Astrocyte of the spinal cord (primary cell): Measurements from ENCODE around the gene NTF3.

Experiments used
- DNase-seq: peaks from one replicate; pipeline ENCODE4 v3.0.0; 2011; ENCODE audit warnings: low read depth, low spot score
- H3K4me3 ChIP-seq: 2 replicates; pipeline ENCODE4 v1.5.1; 2011; ENCODE audit warnings: low read depth, mild to moderate bottlenecking, low read length, moderate library complexity
- CTCF ChIP-seq: IDR thresholded peaks from 2 replicates; pipeline ENCODE4 v1.5.1; 2012; ENCODE audit warnings: low read depth, mild to moderate bottlenecking, low read length, inconsistent platforms
- in situ Hi-C: cut with HindIII; loops from 2 replicates; pipeline ENCODE4 v1.10.0; 2017; ENCODE audit warnings: low sequenced_read_pairs

NTF3 gene

DNA sequence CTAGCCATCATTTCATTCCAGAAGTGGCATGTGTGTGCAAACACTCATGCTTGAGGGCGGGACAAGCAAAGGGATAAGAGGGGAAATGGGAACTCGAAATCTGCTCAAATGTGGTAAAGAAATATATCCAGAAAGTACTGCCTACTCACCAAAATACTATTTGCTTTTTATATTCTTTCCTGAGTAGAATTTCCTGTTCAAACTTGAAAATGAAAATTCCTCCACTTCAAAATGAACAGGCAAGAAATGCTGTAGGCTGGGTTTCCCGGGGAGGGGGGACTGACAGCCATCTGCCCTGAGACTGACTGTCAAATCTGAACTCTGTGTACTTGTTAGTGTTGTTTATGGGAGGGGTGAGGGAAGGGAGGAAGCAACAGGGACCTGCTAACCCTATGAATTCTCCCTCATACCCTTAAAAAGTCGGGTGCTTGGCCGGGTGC, 34.6 kb downstream of the NTF3 start:
- no peak for TF ChIP-seq CTCF
- no peak overlapping the region for H3K4me3 ChIP-seq
- no peak for DNase-seq
- in situ Hi-C loops = no loop called here

GRCh38 chr12:5467931-5468330, 36.0 kb downstream of the NTF3 start:
- DNase-seq = no peak
- no peak overlapping the region for H3K4me3 ChIP-seq
- in situ Hi-C loops = no loop called here
- TF ChIP-seq CTCF = no peak

DNA sequence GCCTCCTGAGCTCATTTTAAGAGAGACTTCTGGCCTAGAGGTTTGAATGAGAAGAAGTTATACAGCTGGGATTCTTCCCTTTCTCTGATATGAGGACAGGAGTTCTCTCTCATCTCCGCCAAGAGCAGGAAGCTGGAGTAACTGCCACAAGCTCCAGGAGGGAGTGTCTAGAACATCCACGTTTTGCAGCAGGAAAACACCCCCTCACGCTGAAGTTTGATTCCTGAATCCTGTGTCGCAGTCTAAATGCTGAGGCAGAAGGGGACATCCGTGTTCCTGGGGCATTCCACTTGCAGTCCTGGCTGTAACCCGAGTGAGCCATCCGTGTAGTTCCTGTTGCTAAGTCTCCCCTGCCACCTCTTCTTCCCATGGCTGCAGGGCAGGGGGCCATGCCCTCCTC, 38.3 kb downstream of the NTF3 start:
- no peak for TF ChIP-seq CTCF
- H3K4me3 ChIP-seq = no peak overlapping the region
- in situ Hi-C loops = no loop called here
- no peak for DNase-seq

- no peak overlapping the region for H3K4me3 ChIP-seq
- TF ChIP-seq CTCF = no peak
- DNase-seq = no peak
- in situ Hi-C loops = no loop called here
Observed at GRCh38 chr12:5470703-5471102, 38.8 kb downstream of the NTF3 start.

GRCh38 chr12:5473076-5473782, 41.3 kb downstream of the NTF3 start:
- DNase-seq = no peak
- no peak overlapping the region for H3K4me3 ChIP-seq
- in situ Hi-C loops = no loop called here
- no peak for TF ChIP-seq CTCF

DNA sequence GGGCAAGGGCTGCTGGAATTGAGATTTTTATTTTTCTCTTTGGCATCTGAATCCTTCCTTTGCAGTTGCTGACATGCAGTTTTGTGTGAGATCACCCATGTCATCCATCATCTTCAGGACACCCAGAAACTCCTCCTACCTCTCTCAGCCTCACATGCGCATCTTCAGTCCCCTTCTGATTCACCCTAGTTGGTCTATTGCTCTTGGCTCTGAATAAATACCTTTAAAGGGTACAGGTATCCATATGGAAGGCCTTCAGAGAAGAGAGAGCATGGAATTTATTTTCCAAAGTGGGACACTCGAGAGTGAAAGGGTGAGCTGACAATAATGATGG, 41.8 kb downstream of the NTF3 start:
- no peak for TF ChIP-seq CTCF
- DNase-seq = no peak
- H3K4me3 ChIP-seq = no peak overlapping the region
- in situ Hi-C loops = no loop called here
